GM23338 (cell line): ENCODE data around the gene EYA2. TPM values are rescaled to one million over a fixed set of nuclear protein-coding genes. Genes with fewer than 3 reads are reported as not detected.
"Not testable (repeated sequence)": the region's sequence is repeated elsewhere in the genome, so short reads cannot be mapped to it uniquely, and the experiment has no call there.

ENCODE experiments used
- ATAC-seq: fragments of 200-7000 bp; cut with Tn5 transposase; 3 replicates; pipeline ENCODE4 v1.9.1; 2020
- DNase-seq: peaks from one replicate; pipeline ENCODE4 v3.0.0-alpha.2; 2015; ENCODE audit warnings: low spot score
- H2AFZ ChIP-seq: fragments of 200-600 bp; sonication (generic); 2 replicates; pipeline ENCODE4 v1.8.0; 2016; ENCODE audit warnings: antibody characterized with exemption, mild to moderate bottlenecking, moderate library complexity
- H3F3A ChIP-seq: fragments of 200-600 bp; sonication (generic); replicated peaks from 2 replicates; pipeline ENCODE4 v1.8.0; 2017; ENCODE audit warnings: antibody characterized with exemption, mixed run types, low read depth
- H3K27ac ChIP-seq: fragments of 200-600 bp; sonication (generic); 2 replicates; pipeline ENCODE4 v1.6.1; 2016; ENCODE audit warnings: low read depth
- H3K27me3 ChIP-seq: fragments of 200-600 bp; sonication (generic); 2 replicates; pipeline ENCODE4 v1.8.0; 2016; ENCODE audit warnings: mild to moderate bottlenecking, mixed run types, moderate library complexity; ENCODE audit not compliant: insufficient read depth
- H3K36me3 ChIP-seq: fragments of 200-600 bp; sonication (generic); 2 replicates; pipeline ENCODE4 v1.8.0; 2016; ENCODE audit warnings: mild to moderate bottlenecking; ENCODE audit not compliant: insufficient read depth
- H3K4me1 ChIP-seq: fragments of 200-600 bp; sonication (generic); 2 replicates; pipeline ENCODE4 v1.8.0; 2016; ENCODE audit warnings: mild to moderate bottlenecking, moderate library complexity; ENCODE audit not compliant: insufficient read depth
- H3K4me2 ChIP-seq: fragments of 200-600 bp; sonication (generic); 2 replicates; pipeline ENCODE4 v1.7.1; 2017; ENCODE audit warnings: mixed run types
- H3K4me3 ChIP-seq: fragments of 200-600 bp; sonication (generic); 2 replicates; pipeline ENCODE4 v1.6.1; 2016; ENCODE audit warnings: mixed run types
- H3K79me2 ChIP-seq: fragments of 200-600 bp; sonication (generic); replicated peaks from 2 replicates; pipeline ENCODE4 v1.8.0; 2017; ENCODE audit warnings: mild to moderate bottlenecking; ENCODE audit not compliant: insufficient read depth
- H3K9me2 ChIP-seq: fragments of 200-600 bp; sonication (generic); 2 replicates; pipeline ENCODE4 v1.8.0; 2017; ENCODE audit not compliant: insufficient read depth
- H4K20me1 ChIP-seq: fragments of 200-600 bp; sonication (generic); replicated peaks from 2 replicates; pipeline ENCODE4 v1.8.0; 2017; ENCODE audit warnings: mild to moderate bottlenecking; ENCODE audit not compliant: insufficient read depth
- H3K27ac Mint-ChIP-seq: 2 replicates; pipeline ENCODE4 v1.8.0; 2020; ENCODE audit warnings: inconsistent platforms, mild to moderate bottlenecking, moderate library complexity, mixed read lengths
- H3K27me3 Mint-ChIP-seq: 3 replicates; pipeline ENCODE4 v1.8.0; 2022; ENCODE audit warnings: low read depth, mild to moderate bottlenecking, moderate library complexity, mixed read lengths, inconsistent platforms; ENCODE audit not compliant: insufficient read depth, poor library complexity
- H3K36me3 Mint-ChIP-seq: 3 replicates; pipeline ENCODE4 v1.8.0; 2021; ENCODE audit warnings: low read depth, mild to moderate bottlenecking, inconsistent platforms, moderate library complexity, mixed read lengths
- H3K4me1 Mint-ChIP-seq: 3 replicates; pipeline ENCODE4 v1.8.0; 2020; ENCODE audit warnings: mild to moderate bottlenecking, inconsistent platforms, mixed read lengths
- H3K4me3 Mint-ChIP-seq: 3 replicates; pipeline ENCODE4 v1.8.0; 2021; ENCODE audit warnings: moderate library complexity, mild to moderate bottlenecking, inconsistent platforms, mixed read lengths
- H3K9me3 Mint-ChIP-seq: 3 replicates; pipeline ENCODE4 v1.8.0; 2020; ENCODE audit warnings: moderate library complexity, mild to moderate bottlenecking, inconsistent platforms, mixed read lengths
- ETS1 ChIP-seq: IDR thresholded peaks from 2 replicates; pipeline ENCODE4 v1.6.1; 2016; ENCODE audit warnings: antibody characterized with exemption
- EZH2phosphoT487 ChIP-seq: fragments of 200-600 bp; sonication (generic); IDR thresholded peaks from one replicate; pipeline ENCODE4 v1.8.1; 2018; ENCODE audit warnings: antibody characterized with exemption; ENCODE audit not compliant: unreplicated experiment
- JUNB ChIP-seq: IDR thresholded peaks from one replicate; pipeline ENCODE4 v1.6.1; 2016; ENCODE audit warnings: antibody characterized with exemption; ENCODE audit not compliant: unreplicated experiment
- NANOG ChIP-seq: IDR thresholded peaks from 2 replicates; pipeline ENCODE4 v1.6.1; 2016; ENCODE audit warnings: antibody characterized with exemption, borderline replicate concordance
- REST ChIP-seq: IDR thresholded peaks from one replicate; pipeline ENCODE4 v1.6.1; 2018; ENCODE audit warnings: antibody characterized with exemption; ENCODE audit not compliant: unreplicated experiment
- ZNF114 ChIP-seq: fragments of 250-450 bp; sonication (Bioruptor Pico); IDR thresholded peaks from 2 replicates; pipeline ENCODE4 v1.5.0; 2020; ENCODE audit warnings: mild to moderate bottlenecking, moderate library complexity
- polyA plus RNA-seq: library from polyadenylated mRNA; unstranded; fragments of >200 nt; fragmentation: Nextera tagmentation; extraction: Ambion mirVana; gene quantifications from 2 replicates; pipeline ENCODE4 v1.2.1, GENCODE V29; 2016
- total RNA-seq: library from RNA; depleted of rRNA; stranded (reverse); fragments of >200 nt; shearing (Covaris generic); gene quantifications from 2 replicates; pipeline ENCODE4 v1.2.3, GENCODE V29; 2014

The EYA2 gene
- total and polyA plus RNA-seq, 2 experiments from 2014 or later: 0.50 to 0.56 TPM

GRCh38 chr20:46931699-46932098, 37.1 kb downstream of the EYA2 start:
- H3K4me2 ChIP-seq: no peak overlapping the region
- H3K9me3 Mint-ChIP-seq: peaks cover 6% of the 10 kb centered on the region; the same call in 2 of the 3 replicates
- no peaks in the 10 kb centered on the region; the same call in 2 of the 3 replicates for H3K36me3 Mint-ChIP-seq
- peaks cover 10% of the 10 kb centered on the region for H3K4me1 Mint-ChIP-seq
- H3K79me2 ChIP-seq: no peaks in the 10 kb centered on the region
- H3F3A ChIP-seq: no peaks in the 10 kb centered on the region
- peaks cover 7% of the 10 kb centered on the region; the same call in 1 of the 2 replicates for H3K4me1 ChIP-seq
- H3K4me3 ChIP-seq: no peak overlapping the region
- no peaks in the 10 kb centered on the region for H3K9me2 ChIP-seq
- no peak overlapping the region for H3K27ac Mint-ChIP-seq
- no peaks in the 10 kb centered on the region for H3K27me3 ChIP-seq
- H2AFZ ChIP-seq: no peak overlapping the region; the same call in 1 of the 2 replicates
- H3K36me3 ChIP-seq: no peaks in the 10 kb centered on the region
- no peak for DNase-seq
- H3K27me3 Mint-ChIP-seq: peaks cover 12% of the 10 kb centered on the region
- no peak overlapping the region for H3K27ac ChIP-seq
- H4K20me1 ChIP-seq: no peaks in the 10 kb centered on the region
- ATAC-seq: no peak
- TF ChIP-seq ZNF114 (CRISPR knock-in tag): no peak
- TF ChIP-seq EZH2phosphoT487: no peak
- no peak for TF ChIP-seq ETS1
- no peak overlapping the region for H3K4me3 Mint-ChIP-seq

GRCh38 chr20:46932439-46932838, 37.8 kb downstream of the EYA2 start:
- not testable (repeated sequence) for H4K20me1 ChIP-seq, H3K79me2 ChIP-seq, H3K9me3 Mint-ChIP-seq, H3K4me1 ChIP-seq, H2AFZ ChIP-seq, H3K27me3 ChIP-seq, DNase-seq, H3K27ac Mint-ChIP-seq, H3K9me2 ChIP-seq, H3K36me3 ChIP-seq, H3K4me2 ChIP-seq, H3K36me3 Mint-ChIP-seq, H3K27ac ChIP-seq, ATAC-seq, H3K4me3 ChIP-seq, H3F3A ChIP-seq, H3K4me3 Mint-ChIP-seq
- peaks cover 12% of the 10 kb centered on the region for H3K27me3 Mint-ChIP-seq
- peaks cover 10% of the 10 kb centered on the region for H3K4me1 Mint-ChIP-seq

- Histone ChIP-seq H3K9me2 (no peaks in the 10 kb centered on the region), H3K36me3 (no peaks in the 10 kb centered on the region), H3F3A (no peaks in the 10 kb centered on the region), H3K4me3 (no peak overlapping the region), H3K79me2 (no peaks in the 10 kb centered on the region), H2AFZ (no peak overlapping the region), H3K27ac (no peak overlapping the region), H3K4me2 (no peak overlapping the region), H4K20me1 (no peaks in the 10 kb centered on the region), H3K27me3 (no peaks in the 10 kb centered on the region), H3K4me1 (peaks cover 7% of the 10 kb centered on the region; the same call in 1 of the 2 replicates)
- no peak overlapping the region for H3K27ac Mint-ChIP-seq
- no peaks in the 10 kb centered on the region for H3K9me3 Mint-ChIP-seq
- ATAC-seq (no peak), DNase-seq (no peak)
- no peaks in the 10 kb centered on the region for H3K36me3 Mint-ChIP-seq
- no peak overlapping the region for H3K4me3 Mint-ChIP-seq
- H3K4me1 Mint-ChIP-seq: peaks cover 10% of the 10 kb centered on the region
- H3K27me3 Mint-ChIP-seq: peaks cover 12% of the 10 kb centered on the region
- TF ChIP-seq JUNB (no peak), REST (no peak), NANOG (no peak), ETS1 (no peak), ZNF114 (CRISPR knock-in tag) (no peak)
These were observed 38.5 kb downstream of the EYA2 start for GRCh38 chr20:46933150-46933549.
